ENCODE data around the gene SLA2.

SLA2 gene

GRCh38 chr20:36632147-36632486, 13.9 kb downstream of the SLA2 start:
- TF ChIP-seq, protein P1, sequence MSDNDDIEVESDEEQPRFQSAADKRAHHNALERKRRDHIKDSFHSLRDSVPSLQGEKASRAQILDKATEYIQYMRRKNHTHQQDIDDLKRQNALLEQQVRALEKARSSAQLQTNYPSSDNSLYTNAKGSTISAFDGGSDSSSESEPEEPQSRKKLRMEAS (IDR thresholded peaks at IDR 0.05; ENCODE audit: low read depth, low read length) = no peak
- TF ChIP-seq POLR2A (IDR thresholded peaks at IDR 0.05; ENCODE audit: extremely low read depth, insufficient read length) = no peak
- TF ChIP-seq MYC (IDR thresholded peaks at IDR 0.05; ENCODE audit: low read depth, low read length) = no peak
- no peak for TF ChIP-seq CTCF (IDR thresholded peaks at IDR 0.05; ENCODE audit: low read depth, low read length)
- no peak for DNase-seq (ENCODE audit: low read depth)
- H3K4me3 ChIP-seq (ENCODE audit: low read depth, low read length) = no peak overlapping the region

DNA sequence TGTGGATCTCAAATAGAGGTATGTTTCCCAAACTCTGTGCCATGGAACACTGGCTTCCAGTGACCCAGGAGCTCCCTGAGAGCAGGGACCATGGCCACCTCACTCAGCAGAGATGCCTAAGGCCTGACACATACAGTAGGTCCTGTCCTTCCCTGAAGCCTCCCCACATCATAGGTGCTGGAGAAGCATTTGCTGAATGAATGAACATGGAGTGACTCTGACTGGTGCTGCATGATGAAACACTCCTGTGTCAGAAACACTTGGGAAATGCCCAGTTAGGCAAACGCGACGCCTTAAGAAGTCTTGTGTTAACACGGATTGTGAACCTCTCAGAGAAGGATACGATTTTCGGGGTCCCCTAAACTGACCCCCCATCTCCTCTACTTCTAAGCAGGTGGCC, 14.3 kb downstream of the SLA2 start:
- no peak overlapping the region for H3K4me3 ChIP-seq (ENCODE audit: low read depth, low read length)
- peak; percentile 38 for DNase-seq (ENCODE audit: low read depth)
- TF ChIP-seq, protein P1 (IDR thresholded peaks at IDR 0.05; ENCODE audit: low read depth, low read length) = no peak
- TF ChIP-seq MYC (IDR thresholded peaks at IDR 0.05; ENCODE audit: low read depth, low read length) = no peak
- no peak for TF ChIP-seq POLR2A (IDR thresholded peaks at IDR 0.05; ENCODE audit: extremely low read depth, insufficient read length)
- no peak for TF ChIP-seq CTCF (IDR thresholded peaks at IDR 0.05; ENCODE audit: low read depth, low read length)

DNA sequence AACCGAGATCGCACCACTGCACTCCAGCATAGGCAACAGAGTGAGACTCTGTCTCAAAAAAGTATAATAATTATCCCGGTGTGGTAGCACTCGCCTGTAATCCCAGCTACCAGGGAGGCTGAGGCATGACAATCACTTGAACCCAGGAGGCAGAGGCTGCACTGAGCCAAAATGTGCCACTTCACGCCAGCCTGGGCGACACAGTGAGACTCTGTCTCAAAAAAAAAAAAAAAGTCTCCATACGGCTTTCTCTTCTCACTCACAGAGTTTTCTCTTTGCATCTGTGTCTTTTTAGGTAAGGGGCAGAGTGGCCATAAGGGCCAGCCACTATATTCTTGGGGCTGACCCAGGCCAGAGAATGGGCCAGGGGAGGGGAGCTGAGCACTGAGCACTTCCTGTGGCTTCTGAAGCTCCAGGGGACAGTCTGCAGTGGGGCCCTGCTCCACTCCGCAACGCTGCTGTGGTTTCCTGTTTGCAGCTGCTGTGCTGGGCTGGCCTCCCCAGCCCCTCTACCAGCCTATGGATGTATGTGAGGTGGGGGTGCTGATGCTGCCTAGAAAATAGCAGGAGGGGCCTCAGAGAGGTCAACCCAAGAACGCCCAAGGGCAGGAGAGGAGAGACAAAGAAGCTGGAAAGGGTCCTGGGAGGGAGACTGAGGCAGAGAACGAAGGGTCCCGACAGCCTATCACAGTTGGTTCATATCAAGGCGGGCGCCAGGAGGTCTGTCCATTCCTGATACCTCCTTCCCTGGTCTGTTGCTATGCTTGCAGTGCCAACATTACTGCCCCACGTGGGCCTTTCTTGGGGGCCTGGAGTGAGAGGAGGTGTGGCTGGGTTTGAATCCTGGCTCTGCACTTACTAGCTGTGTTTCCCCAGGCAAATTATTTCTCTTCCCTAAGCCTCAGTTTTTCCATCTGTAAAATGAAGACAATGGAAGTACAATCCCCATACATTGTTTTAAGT, 16.0 kb downstream of the SLA2 start:
- H3K4me3 ChIP-seq (ENCODE audit: low read depth, low read length) = no peak overlapping the region
- DNase-seq (ENCODE audit: low read depth) = peak; percentile 91
- TF ChIP-seq POLR2A (IDR thresholded peaks at IDR 0.05; ENCODE audit: extremely low read depth, insufficient read length) (no peak), MYC (IDR thresholded peaks at IDR 0.05; ENCODE audit: low read depth, low read length) (peak; percentile 35; the same call in 1 of the 2 replicates)
- TF ChIP-seq, protein P1 (IDR thresholded peaks at IDR 0.05; ENCODE audit: low read depth, low read length) = 0 out of 2 replicates have a peak, but pooled peaks have one; percentile 49

- peak; percentile 69 for DNase-seq (ENCODE audit: low read depth)
- no peak overlapping the region for H3K4me3 ChIP-seq (ENCODE audit: low read depth, low read length)
- TF ChIP-seq, protein P1 (IDR thresholded peaks at IDR 0.05; ENCODE audit: low read depth, low read length) = no peak
- TF ChIP-seq POLR2A (IDR thresholded peaks at IDR 0.05; ENCODE audit: extremely low read depth, insufficient read length) (no peak), CTCF (IDR thresholded peaks at IDR 0.05; ENCODE audit: low read depth, low read length) (no peak), MYC (IDR thresholded peaks at IDR 0.05; ENCODE audit: low read depth, low read length) (no peak)
Measured at GRCh38 chr20:36628076-36628475, 17.9 kb downstream of the SLA2 start.

DNA sequence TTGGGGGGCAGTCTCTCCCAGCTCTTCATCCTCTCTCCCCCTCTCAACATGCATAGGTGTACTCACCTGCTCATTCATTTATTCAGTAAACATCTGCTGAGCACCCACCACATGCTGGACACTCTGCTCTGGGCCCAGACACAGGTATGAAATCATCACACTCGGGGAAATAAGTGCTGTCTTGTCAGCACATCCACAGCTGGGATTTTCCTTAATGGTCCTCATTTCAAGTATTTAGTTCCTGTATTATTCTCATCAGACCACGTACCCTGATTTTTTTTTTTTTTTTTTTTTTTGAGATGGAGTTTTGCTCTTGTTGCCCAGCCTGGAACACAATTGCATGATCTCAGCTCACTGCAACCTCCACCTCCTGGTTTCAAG, 21.1 kb downstream of the SLA2 start:
- no peak for DNase-seq (ENCODE audit: low read depth)
- TF ChIP-seq CTCF (IDR thresholded peaks at IDR 0.05; ENCODE audit: low read depth, low read length) (no peak), POLR2A (IDR thresholded peaks at IDR 0.05; ENCODE audit: extremely low read depth, insufficient read length) (no peak), MYC (IDR thresholded peaks at IDR 0.05; ENCODE audit: low read depth, low read length) (no peak)
- TF ChIP-seq, protein P1 (IDR thresholded peaks at IDR 0.05; ENCODE audit: low read depth, low read length) = no peak

More for the DNA sequence above, 21.1 kb downstream of the SLA2 start:
- no peak overlapping the region for H3K4me3 ChIP-seq (ENCODE audit: low read depth, low read length)
